ENCODE measurements around the gene DNAJA3. TPM values are rescaled to one million over a fixed set of nuclear protein-coding genes. Genes with fewer than 3 reads are reported as not detected.

Gene DNAJA3
- total RNA-seq, 1 experiment from 2014 or later, result 93.3 TPM

DNA sequence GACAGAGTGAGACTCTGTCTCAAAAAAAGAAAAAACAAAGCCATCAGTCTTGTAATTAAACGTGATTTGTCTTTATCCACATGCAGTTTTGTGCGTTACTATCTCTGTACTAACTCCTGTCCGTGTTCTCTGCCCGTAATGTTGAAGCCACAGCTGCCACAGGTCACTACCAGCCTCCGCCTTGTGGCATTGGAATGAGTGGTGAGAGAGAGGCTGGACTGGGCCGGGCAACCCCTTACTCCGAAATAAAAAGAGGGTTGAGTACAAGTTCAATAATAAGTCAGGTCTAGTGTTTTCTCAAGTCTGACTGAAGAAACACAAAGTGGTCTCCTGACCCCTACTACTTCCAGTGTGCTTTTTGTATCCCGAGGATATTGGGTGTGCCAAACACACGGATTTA is 5.4 kb downstream of the DNAJA3 start:
- ChIA-PET POLR2A (no interaction called here), CTCF (no interaction called here), RAD21 (ENCODE audit: low non-redundant PET in 1 of 2, low total read pairs in 2 of 2, uncharacterized antibody in 2 of 2, unreplicated experiment in 2 of 2) (no interaction called here)
- H3K27ac ChIP-seq (ENCODE audit: low read depth, low read length), result no peak overlapping the region
- H3K4me2 ChIP-seq (ENCODE audit: low read length), result no peak overlapping the region
- ATAC-seq (no peak), DNase-seq (ENCODE audit: low read depth, low spot score) (no peak)
- no peaks in the 10 kb centered on the region for H3K9me2 ChIP-seq (ENCODE audit: insufficient read depth)
- intact Hi-C loops (cut with micrococcal nuclease), result no loop called here
- peaks cover 7 to 11% of the 10 kb centered on the region in 2 experiments for H3K4me1 ChIP-seq (ENCODE audit: control insufficient read depth in 1 of 2, insufficient read depth in 2 of 2, low read length in 2 of 2)
- H4K20me1 ChIP-seq (ENCODE audit: insufficient read depth), result no peaks in the 10 kb centered on the region
- peaks cover 88% of the 10 kb centered on the region for H3K79me2 ChIP-seq (ENCODE audit: insufficient read depth, low read length)
- no peak overlapping the region for H3K4me3 ChIP-seq (replicated peaks in 1 of 2; ENCODE audit: low read depth in 1 of 2, low read length in 2 of 2)
- no peaks in the 10 kb centered on the region for H3K9me3 ChIP-seq (ENCODE audit: control insufficient read depth in 1 of 2, insufficient read depth in 1 of 2, low read depth in 1 of 2, low read length in 2 of 2)
- BruUV-seq (replicated peaks), result no TSS peak
- TF ChIP-seq YY1 (IDR thresholded peaks at IDR 0.05; ENCODE audit: extremely low read depth, insufficient replicate concordance, low read depth, low read length), result no peak
- TF ChIP-seq, protein P1, sequence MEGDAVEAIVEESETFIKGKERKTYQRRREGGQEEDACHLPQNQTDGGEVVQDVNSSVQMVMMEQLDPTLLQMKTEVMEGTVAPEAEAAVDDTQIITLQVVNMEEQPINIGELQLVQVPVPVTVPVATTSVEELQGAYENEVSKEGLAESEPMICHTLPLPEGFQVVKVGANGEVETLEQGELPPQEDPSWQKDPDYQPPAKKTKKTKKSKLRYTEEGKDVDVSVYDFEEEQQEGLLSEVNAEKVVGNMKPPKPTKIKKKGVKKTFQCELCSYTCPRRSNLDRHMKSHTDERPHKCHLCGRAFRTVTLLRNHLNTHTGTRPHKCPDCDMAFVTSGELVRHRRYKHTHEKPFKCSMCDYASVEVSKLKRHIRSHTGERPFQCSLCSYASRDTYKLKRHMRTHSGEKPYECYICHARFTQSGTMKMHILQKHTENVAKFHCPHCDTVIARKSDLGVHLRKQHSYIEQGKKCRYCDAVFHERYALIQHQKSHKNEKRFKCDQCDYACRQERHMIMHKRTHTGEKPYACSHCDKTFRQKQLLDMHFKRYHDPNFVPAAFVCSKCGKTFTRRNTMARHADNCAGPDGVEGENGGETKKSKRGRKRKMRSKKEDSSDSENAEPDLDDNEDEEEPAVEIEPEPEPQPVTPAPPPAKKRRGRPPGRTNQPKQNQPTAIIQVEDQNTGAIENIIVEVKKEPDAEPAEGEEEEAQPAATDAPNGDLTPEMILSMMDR (IDR thresholded peaks at IDR 0.05 in 2 of 3, conservative IDR thresholded peaks at IDR 0.05 in 1 of 3; ENCODE audit: borderline replicate concordance in 1 of 3, insufficient read depth in 1 of 3, low read depth in 2 of 3, low read length in 2 of 3), result no peak
- TF ChIP-seq POLR2A (IDR thresholded peaks at IDR 0.05; ENCODE audit: borderline replicate concordance, extremely low read depth, insufficient read depth, insufficient read length), result no peak
- no peak for TF ChIP-seq SRF (IDR thresholded peaks at IDR 0.05; ENCODE audit: low read depth)
- no peak overlapping the region for H2AFZ ChIP-seq (ENCODE audit: low read depth, low read length, poor library complexity, severe bottlenecking)
- H3K36me3 ChIP-seq (ENCODE audit: control insufficient read depth in 1 of 2, insufficient read depth in 2 of 2, low read length in 2 of 2), result peaks cover 6 to 47% of the 10 kb centered on the region in 2 experiments; a peak in 3 of 4 replicates
- no peak overlapping the region for H3K9ac ChIP-seq (ENCODE audit: low read length)
- no peaks in the 10 kb centered on the region for H3K27me3 ChIP-seq (ENCODE audit: insufficient read depth, low read length)

DNA sequence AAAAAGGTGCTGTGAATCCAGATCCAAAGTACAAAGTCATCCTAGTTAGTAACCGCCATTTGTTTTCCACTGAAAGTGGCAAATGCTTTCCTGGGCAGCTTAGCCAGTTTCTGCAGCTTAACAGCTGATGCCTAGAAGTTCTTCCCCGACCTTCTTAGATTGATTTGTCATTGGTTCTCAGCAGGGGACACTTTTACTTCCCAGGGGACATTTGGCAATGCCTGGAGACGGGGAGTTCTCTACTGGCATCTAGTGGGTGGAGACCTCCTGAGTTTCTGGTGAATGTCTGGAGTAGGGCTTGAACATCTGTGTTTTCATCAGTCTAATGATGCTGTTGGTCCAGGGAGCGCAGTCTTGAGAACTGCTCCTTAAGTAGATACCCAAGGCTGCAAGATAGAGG is 7.6 kb downstream of the DNAJA3 start:
- Histone ChIP-seq H4K20me1 (ENCODE audit: insufficient read depth) (no peaks in the 10 kb centered on the region), H3K9me3 (ENCODE audit: control insufficient read depth in 1 of 2, insufficient read depth in 1 of 2, low read depth in 1 of 2, low read length in 2 of 2) (no peaks in the 10 kb centered on the region), H2AFZ (ENCODE audit: low read depth, low read length, poor library complexity, severe bottlenecking) (no peak overlapping the region), H3K36me3 (ENCODE audit: control insufficient read depth in 1 of 2, insufficient read depth in 2 of 2, low read length in 2 of 2) (peaks cover 12 to 57% of the 10 kb centered on the region in 2 experiments), H3K27me3 (ENCODE audit: insufficient read depth, low read length) (no peaks in the 10 kb centered on the region), H3K4me1 (ENCODE audit: control insufficient read depth in 1 of 2, insufficient read depth in 2 of 2, low read length in 2 of 2) (no peaks in the 10 kb centered on the region), H3K79me2 (ENCODE audit: insufficient read depth, low read length) (peaks cover 78% of the 10 kb centered on the region), H3K4me2 (ENCODE audit: low read length) (no peak overlapping the region), H3K4me3 (replicated peaks in 1 of 2; ENCODE audit: low read depth in 1 of 2, low read length in 2 of 2) (no peak overlapping the region), H3K27ac (ENCODE audit: low read depth, low read length) (no peak overlapping the region), H3K9me2 (ENCODE audit: insufficient read depth) (no peaks in the 10 kb centered on the region), H3K9ac (ENCODE audit: low read length) (no peak overlapping the region)
- ChIA-PET RAD21 (ENCODE audit: low non-redundant PET in 1 of 2, low total read pairs in 2 of 2, uncharacterized antibody in 2 of 2, unreplicated experiment in 2 of 2) (no interaction called here), CTCF (no interaction called here), POLR2A (no interaction called here)
- no peak; the same call in 1 of the 2 replicates for ATAC-seq
- no peak for DNase-seq (ENCODE audit: low read depth, low spot score)
- intact Hi-C loops (cut with micrococcal nuclease), result no loop called here
- TF ChIP-seq EZH2 (IDR thresholded peaks at IDR 0.05) (no peak), CEBPB (IDR thresholded peaks at IDR 0.05; ENCODE audit: low read depth) (no peak), POLR2AphosphoS5 (IDR thresholded peaks at IDR 0.05; ENCODE audit: low read depth, low read length) (no peak), ZFX (IDR thresholded peaks at IDR 0.05) (no peak), TCF7L2 (IDR thresholded peaks at IDR 0.05; ENCODE audit: borderline replicate concordance, extremely low read depth, insufficient read depth, insufficient read length) (no peak), SRF (IDR thresholded peaks at IDR 0.05; ENCODE audit: low read depth) (no peak), SIN3A (IDR thresholded peaks at IDR 0.05; ENCODE audit: low read depth) (no peak), JUND (IDR thresholded peaks at IDR 0.05) (no peak), EZH2phosphoT487 (IDR thresholded peaks at IDR 0.05; ENCODE audit: borderline replicate concordance) (no peak)
- TF ChIP-seq, protein P2, sequence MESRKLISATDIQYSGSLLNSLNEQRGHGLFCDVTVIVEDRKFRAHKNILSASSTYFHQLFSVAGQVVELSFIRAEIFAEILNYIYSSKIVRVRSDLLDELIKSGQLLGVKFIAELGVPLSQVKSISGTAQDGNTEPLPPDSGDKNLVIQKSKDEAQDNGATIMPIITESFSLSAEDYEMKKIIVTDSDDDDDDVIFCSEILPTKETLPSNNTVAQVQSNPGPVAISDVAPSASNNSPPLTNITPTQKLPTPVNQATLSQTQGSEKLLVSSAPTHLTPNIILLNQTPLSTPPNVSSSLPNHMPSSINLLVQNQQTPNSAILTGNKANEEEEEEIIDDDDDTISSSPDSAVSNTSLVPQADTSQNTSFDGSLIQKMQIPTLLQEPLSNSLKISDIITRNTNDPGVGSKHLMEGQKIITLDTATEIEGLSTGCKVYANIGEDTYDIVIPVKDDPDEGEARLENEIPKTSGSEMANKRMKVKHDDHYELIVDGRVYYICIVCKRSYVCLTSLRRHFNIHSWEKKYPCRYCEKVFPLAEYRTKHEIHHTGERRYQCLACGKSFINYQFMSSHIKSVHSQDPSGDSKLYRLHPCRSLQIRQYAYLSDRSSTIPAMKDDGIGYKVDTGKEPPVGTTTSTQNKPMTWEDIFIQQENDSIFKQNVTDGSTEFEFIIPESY (IDR thresholded peaks at IDR 0.05; ENCODE audit: extremely low read depth, insufficient replicate concordance, low read length), result no peak
- no TSS peak for BruUV-seq (replicated peaks)
